Activated CD8-positive, alpha-beta memory T cell treated with anti-CD3 and anti-CD28 coated beads for 1 hour (primary cell): ENCODE results near the gene TBC1D9.

ENCODE experiments used
- DNase-seq, 2 donors: peaks; one replicate each; pipeline ENCODE4 v3.0.0-alpha.2; 2020; ENCODE audit warnings: low read depth in 1 of 2; ENCODE audit errors: extremely low read depth in 1 of 2

Gene TBC1D9

DNA sequence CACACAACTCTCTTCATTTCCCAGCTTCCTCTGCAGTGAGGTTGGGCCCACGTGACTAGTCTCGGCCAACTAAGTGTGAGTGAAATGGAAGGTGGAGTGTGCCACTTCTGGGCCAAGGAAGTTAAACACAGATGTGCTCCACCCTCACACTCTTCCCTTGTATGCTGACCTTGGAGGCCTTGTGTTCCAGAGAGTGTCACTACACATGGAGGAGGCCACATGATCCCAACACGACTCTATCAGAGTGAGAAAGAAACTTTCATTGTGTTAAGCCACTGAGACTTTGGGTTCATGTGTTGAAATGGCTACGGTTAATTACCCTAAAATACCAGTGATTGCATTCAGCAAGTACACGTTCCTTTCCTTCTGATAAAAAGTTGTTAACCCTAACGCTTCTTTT is 55.1 kb downstream of the TBC1D9 start:
- no peak for DNase-seq

DNA sequence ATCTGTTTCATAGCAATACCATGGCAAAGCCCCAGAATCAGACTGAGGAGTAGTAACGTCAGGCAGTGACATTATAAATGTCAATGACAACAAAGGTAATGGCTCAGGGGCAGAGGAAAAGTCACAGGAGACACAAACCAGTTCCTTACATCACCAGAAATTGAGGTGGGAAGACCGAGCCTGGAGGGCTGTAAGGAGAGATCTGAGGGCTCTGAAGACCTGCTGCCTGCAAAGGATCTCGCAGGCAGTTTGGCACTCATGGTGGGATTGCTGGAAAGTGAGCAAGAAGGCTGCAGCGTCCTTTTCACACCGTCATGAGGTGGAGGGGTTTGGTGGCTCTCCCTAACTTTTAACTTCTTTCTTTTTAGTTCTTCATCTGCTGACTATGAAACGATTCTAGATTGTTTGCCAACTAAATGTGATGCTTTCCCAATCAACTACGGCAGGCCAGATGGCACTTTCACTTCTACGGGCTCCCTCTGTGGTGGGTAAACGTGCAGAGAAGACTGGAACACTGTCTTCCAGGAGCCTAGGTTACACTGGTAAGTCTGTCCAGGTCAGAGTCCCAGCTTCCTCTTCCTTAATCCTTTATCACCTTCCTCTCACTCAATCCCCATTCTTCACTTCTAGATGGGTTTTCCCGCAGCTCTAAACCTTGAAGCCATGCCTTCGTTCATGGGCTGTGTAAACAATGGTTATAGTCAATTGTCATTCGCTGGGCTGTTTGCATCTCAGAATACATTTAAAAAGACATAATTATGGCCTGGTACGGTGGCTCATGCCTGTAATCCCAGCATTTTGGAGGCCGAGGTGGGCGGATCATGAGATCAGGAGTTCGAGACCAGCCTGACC is 58.2 kb downstream of the TBC1D9 start:
- DNase-seq, result no peak

DNA sequence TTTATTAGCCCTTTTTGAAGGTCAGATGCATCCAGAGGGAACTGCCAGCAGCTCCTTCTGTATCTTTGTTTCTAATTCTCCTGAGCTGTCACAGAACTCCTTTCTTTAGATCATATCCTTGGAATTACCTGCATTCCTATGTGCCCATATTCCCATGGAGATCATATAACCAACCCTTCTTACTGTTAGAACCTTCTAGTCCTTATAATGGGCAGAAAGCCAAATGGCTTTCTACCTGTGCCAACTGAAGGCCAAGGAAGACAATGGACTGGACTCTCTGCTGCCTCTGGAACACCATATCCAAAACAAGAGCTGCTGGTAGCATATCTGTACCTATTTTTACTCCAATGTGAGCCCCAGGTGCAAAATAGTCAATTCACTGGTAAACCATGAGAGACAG is 60.7 kb downstream of the TBC1D9 start:
- no peak for DNase-seq

DNA sequence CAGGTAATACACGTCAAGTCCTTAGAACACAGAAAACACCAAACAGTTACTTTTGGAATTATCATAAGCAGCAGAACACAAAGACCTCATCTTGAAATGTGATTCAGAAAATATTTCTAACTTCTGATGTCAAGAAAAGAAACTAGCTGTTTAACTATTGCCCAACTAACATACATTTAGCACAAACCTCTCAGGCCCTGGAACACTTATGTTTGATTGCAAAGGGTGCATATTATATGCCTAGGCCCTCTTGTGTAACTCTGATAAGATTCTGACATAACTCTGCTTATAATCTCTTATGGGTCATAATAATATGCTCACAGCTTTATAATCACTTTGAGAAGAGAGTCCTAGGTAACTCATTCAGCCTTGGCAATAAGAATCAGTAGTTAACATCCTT is 62.6 kb downstream of the TBC1D9 start:
- DNase-seq, result no peak

DNA sequence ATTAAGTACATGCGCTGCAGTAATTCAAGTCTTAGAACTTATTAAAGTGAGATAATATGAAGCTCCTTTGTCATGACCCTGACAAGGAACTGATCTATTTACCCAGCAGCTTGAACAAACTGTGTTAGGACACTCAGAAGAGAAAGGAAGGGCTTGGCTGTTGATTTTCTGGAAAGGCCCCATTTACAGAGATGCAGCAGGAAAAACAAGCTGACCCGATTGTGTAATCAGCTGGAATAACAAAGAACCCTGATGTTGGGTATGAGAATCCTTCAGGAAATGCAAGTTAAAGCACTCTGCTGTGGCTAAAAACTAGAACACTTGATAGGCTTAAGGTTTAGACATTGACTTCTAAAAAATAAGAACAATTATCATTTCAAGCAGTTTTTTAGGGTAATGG is 64.8 kb downstream of the TBC1D9 start:
- DNase-seq, result no peak

DNA sequence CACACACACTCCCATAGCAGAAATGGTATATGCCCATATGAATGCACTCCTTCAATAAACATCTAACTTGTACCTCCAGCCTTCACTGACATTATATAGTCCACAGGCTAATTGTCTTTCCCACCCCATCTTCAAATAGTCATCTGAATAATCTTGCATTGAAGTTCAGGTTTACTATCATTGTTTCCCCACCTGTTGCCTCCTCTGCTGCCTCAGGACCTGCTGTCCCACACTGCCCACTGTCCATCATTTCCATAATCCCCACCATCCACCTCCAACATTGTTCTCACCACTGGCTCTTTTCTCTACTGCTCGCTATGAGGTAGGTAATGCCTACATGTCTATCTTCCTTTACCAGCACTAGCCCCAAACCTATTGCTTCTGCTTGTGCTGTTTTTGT is 66.1 kb downstream of the TBC1D9 start:
- DNase-seq, result no peak

DNA sequence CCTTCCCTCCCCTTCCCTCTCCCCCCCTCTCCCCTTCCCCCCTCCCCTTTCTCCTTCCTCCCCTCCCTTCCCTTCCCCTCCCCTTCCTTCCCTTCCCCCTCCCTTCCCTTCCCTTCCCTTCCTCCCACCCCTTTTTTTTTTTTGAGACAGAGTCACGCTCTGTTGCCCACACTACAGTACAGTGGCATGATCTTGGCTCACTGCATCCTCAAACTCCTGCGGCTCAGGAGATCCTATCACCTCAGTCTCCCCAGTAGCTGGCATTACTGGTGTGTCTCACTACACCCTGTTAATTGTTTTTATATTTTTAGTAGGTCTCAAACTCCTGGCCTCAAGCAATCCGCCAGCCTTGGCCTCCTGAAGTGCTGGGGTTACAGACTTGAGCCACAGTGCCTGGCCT is 66.6 kb downstream of the TBC1D9 start:
- DNase-seq, result no peak

DNA sequence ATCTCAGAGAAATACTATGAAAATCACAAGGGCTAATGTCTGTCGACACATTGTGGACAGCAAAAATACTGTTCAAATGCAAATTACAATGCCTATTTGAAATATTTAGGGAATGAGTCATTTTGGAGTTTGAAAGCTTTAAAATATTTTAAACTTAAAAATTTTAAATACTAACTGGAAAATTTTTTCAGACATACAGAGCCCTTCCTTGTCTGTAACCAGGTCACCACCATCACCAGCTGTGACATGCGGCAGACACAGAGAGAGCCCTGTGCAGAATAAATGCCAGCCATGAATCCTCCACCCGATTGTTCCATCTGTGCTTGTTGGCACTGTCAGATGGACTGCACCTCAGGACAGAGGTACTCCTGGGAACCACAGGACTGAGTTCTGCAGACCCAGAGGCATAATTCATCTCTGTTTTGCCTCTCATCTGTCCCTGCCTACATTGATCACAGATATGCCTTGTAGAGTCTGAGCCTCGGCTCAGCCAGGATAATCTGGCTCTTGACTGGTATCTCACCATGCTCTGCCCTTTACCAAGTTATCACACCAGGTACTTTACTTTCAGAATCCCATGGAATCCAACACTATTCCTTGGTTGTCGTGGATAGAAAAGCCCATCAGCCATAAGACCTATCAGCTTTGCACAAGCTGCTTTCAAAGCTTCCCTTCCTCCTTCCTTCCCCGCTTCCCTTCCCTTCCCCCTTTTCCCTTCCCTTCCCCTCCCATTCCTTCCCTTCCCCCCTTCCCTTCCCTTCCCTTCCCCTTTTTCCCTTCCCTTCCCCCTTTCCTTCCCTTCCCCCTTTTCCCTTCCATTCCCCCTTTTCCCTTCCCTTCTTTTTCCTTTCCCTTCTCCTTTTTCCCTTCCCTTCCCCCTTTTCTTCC is 67.2 kb downstream of the TBC1D9 start:
- DNase-seq, result no peak

DNA sequence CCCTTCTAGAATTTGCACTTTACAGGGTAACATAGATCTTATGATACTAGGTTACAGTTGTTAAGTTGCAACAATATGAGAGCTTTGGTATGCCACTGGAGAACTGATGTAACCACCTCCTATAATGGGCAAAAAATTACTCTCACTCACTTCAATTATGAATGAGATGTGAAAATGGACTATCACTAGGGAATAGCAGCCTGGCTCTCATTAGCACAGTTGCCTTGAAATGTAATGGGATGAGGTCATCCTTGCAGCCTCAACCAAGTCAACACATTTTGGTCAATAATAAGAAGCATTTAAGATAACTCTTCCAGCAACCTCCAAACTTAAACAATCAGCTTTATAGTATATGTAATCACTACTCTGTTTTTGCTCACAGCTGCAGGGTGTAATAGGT is 69.4 kb downstream of the TBC1D9 start:
- no peak for DNase-seq

DNA sequence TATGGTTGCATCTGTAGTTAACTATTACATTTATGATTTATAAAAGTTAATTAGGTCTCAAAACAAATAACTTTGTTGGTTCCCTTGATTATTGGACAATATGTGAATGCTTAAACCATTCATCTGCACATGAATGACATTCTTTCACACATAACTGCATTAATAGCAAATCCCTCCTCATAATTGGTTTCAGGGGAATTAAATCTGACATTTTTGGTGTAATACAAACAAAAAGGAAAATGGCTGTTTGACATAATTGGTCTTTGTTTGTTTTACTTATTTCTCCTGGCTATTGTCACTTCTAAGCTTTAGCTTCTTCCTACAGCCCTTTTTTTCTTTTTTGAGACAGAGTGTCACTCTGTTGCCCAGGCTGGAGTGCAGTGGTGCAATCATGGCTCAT is 71.9 kb downstream of the TBC1D9 start:
- DNase-seq, result no peak

DNA sequence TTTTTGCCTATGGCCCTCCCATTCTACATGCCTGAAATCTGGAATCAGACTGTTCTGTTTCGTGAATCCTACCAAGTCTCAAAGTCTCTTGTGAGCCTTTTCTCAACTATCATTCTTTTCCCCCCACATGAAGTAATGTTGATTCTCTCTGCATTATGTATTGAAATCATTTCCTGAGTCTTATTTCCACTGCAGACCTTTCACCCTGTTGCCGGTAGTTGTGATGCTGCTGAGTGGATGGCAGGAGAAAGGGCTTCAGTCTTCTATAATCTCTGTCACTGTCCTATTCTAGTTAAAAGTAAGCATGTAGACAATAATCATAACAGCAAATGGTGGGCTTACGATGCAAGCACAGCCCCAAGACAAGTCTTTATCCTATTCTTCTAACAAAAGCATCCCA is 75.0 kb downstream of the TBC1D9 start:
- no peak for DNase-seq

DNA sequence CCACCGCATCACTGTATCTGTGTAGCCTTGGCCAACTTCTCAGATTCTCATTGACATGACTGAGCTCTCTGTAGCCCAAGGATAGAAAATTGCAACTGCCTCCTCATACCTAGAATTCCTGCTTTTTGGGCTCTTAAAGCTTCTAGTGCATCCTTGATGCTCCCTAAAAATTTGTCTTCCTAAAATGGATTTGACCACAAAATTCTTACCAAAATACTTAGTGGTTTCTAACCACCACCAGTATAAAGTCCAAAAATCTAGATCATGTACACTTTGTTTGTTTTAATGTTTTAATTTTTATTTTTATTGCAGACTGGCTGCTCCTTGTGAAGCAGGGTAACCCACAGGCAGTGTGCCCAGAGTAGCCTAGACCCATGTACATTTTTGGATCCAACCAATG is 75.5 kb downstream of the TBC1D9 start:
- no peak for DNase-seq

DNA sequence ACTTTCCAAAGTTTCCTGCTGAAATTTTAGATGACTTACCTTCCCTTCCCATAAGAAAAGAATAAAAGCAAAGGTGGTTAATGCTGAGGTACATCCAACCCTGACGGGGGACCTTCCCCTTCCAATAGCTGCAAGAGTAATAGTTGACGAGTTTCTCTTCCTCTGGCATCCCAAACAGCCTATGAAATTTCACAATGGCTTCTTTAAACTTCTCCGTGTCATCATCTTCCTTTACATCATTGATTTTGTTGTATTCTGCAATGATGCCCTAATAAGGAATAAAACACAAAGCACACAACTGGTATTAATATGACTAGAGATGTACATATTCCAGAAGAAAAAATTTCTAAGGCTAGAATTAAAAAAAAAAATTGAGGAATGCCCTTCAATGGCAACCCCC is 76.6 kb downstream of the TBC1D9 start:
- no peak for DNase-seq

DNA sequence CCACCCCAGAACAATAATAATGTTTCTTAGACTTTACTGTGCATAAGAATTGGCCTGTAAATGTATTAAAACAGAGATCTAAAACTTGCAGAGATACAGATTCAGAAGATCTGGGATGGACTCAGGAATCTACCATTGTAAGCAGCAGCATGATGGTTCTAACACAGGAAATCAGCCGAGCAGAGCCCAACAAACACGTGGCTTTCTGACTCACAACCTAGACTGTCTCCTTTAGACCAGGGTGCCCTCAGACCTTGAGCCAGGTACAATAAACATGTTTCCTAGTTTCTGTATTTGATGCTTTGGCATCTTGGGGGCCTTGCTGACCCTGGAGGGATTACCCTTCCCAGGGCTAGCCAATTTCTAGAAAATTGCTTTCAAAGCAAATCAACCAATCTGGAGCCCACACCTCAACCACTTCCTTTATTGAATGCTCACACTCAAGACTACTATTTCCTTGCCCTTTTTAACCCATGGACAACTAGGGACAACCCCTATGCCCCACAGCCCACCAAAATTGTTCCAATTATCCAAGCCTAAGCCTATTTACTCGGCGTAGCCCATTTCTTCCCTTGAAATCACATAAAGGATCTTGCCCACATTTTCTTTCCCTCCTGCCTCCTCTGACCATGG is 80.5 kb downstream of the TBC1D9 start:
- no peak for DNase-seq

DNA sequence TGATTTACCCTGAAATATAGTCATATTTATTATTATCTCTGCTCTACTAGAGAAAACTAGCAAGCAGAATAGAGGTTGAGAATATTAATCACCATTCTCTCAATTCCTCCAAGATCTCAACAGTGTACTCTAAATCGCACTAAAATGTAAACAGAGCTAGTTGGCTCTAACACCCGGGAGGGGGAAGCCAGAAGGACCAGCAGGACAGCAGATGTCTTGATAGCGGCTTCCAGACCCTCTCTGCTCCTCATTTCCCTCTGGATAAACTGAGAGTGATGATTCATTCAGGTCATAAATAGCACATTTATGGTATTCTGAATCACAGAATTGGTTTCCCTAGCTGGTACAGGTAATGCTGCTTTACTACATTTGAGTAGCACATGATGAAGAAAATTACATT is 82.5 kb downstream of the TBC1D9 start:
- DNase-seq, result no peak

DNA sequence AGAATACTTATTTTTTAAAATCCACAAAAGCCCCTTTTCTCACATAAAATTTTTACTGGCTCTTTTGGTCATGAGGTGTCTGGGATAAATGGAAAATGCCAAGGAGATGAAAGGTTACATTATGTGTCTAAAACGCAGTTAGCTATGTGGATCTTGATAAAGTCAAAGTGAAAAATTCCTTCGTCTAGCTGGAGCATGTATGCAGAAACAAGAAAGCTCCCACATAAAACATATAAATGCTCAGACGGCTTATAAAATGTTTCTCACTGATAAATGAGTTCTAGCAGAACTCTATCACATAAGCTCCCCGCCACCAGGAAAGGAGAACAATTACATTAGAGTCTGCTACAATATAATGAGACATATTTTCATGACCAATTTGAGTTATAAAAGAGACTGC is 83.8 kb downstream of the TBC1D9 start:
- DNase-seq, result no peak

DNA sequence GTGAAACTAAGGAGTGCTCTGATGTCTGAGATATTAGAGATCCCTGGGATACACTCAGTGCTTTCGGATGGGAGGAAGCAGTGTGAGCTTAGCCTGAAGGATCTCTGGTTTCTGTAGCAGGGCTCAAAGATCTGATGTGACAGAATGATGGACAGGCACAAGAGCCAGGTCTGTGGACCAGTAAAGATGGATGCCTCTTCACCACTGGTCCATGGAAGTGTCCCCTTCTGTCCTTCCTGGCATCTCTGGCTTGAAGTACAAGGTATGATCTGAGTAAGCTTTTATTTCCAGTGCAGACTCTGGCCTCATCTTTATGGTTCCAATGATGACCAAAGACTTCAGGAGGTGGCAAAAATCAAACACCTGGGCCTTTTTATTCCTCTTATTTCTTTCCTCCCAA is 88.1 kb downstream of the TBC1D9 start:
- DNase-seq, result no peak

DNA sequence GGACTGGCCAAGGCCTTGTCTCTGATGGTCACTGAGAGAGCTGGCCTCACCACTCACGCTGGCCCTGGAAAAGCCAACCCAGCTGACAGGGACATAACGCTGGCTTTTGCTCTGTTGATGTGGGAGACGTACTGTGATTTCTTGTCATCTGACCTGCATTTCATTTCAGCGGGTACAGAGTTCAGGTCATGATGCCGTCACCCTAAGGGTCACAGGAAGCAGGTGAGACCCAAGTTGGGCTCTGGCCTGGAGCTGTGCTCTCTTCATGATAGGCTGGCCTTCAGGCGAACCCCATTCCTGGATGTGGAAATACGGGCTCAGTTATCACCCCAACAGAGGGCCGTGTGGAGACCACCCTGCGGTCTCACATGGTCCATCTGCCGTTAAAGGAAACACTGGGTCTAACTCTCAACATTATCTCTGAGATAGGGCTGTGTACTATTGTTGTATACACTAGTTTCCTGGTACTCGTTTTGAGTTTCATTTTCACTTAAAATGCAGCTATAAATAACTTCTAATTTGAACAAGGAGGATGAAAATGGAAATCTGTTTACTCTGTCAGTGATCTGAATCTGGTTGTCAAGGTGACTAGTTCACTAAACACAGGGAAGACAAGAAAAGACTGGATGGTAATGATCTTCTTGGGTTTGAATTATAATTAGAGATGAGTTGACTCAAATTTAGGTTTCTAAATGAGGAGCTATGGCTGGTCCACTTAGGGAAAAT is 89.1 kb downstream of the TBC1D9 start:
- no peak for DNase-seq

DNA sequence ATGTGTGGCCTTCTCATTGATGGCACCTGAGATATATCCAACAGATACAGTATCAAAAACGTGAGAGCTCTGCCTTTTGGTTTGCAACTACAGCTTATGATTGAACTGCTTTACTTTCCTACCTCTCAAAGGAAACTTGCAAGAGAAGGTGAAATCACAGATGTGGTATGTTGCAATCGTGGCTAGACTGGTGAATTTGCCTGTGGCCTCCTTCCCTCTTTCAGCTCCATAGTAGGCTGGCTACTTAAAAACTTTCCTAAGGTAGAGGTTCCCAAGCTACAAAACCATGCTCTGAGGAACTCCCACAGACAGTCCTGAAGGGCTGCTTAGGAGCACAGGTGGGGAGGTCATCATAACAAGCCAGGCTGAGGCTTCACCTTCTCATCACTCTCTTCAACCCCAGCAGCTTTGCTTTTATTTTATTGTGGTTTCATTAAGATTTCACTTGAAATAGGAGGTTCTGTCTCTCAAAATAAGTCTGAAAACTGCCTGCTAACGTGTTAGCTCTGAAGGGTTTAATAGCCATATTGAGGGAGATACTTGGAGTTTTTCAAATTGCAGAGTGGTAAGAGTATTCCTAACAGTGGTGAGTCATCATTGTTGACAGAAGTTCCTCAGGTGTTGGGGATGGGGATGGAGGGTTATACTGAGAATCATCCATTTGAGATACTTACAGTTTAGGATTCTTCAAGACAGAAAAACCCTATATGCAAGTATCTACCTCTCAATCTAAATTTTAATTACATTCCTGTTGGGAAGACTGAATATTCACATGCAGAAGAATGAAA is 93.9 kb downstream of the TBC1D9 start:
- DNase-seq, result no peak

DNA sequence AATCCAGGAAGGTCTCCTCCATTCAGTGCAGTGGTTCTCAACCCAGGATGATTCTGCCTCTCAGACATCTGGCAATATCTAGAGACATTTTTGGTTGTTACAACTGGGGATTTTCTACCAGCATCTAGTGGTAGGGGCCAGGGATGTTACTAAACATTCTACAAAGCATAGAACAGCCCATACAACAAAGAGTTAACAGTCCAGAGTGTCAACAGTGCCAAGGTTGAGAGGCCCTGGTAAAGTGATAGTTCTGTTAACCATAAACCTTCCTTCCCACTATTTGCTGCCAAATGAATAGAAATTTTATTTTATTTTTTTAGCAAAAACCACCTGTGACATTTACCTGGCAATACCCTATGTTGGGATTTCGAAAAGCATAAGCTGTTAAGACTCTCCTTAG is 94.6 kb downstream of the TBC1D9 start:
- no peak for DNase-seq
